H1 (cell line): Measurements from ENCODE around the gene FAM177B. TPM values are rescaled to one million over a fixed set of nuclear protein-coding genes. Genes with fewer than 3 reads are reported as not detected.

Experiments
- CTCF ChIA-PET: fragments of 300-600 bp; sonication (Branson Sonifier 250); formaldehyde crosslinking; loops from one replicate; lab custom pipeline; 2021; ENCODE audit not compliant: partially characterized antibody; lab: Charles Lee
- POLR2A ChIA-PET: fragments of 300-600 bp; sonication (Branson Sonifier 250); formaldehyde crosslinking; loops from one replicate; lab custom pipeline; 2021; ENCODE audit warnings: inconsistent platforms; ENCODE audit not compliant: partially characterized antibody; lab: Charles Lee
- DNase-seq, 2 experiments: peaks; one replicate each; pipeline versions ENCODE4 v3.0.0 to v3.0.0-alpha.2; 2010 to 2022; ENCODE audit warnings: low spot score in 2 of 2, low read depth in 1 of 2, mixed read lengths in 1 of 2
- FAIRE-seq: peaks from 2 replicates; lab custom pipeline; 2011; peaks lifted over from hg19 to GRCh38; lab: Jason Lieb, UNC
- H2AFZ ChIP-seq: 2 replicates; pipeline ENCODE4 v1.8.1; 2012; ENCODE audit warnings: low read length, inconsistent platforms
- H2AK5ac ChIP-seq: 2 replicates; pipeline ENCODE4 v1.6.1; 2013; ENCODE audit warnings: low read depth, low read length
- H2BK120ac ChIP-seq: replicated peaks from 2 replicates; pipeline ENCODE3; 2013; ENCODE audit warnings: low read depth, low read length, inconsistent platforms
- H2BK12ac ChIP-seq: 2 replicates; pipeline ENCODE4 v1.6.1; 2013; ENCODE audit warnings: low read depth, low read length
- H2BK15ac ChIP-seq: 2 replicates; pipeline ENCODE4 v1.6.1; 2013; ENCODE audit warnings: low read length
- H2BK20ac ChIP-seq: 2 replicates; pipeline ENCODE4 v1.6.1; 2013; ENCODE audit warnings: low read length
- H2BK5ac ChIP-seq: 2 replicates; pipeline ENCODE4 v1.6.1; 2013; ENCODE audit warnings: low read depth, low read length
- H3K14ac ChIP-seq: 2 replicates; pipeline ENCODE4 v1.6.1; 2013; ENCODE audit warnings: inconsistent platforms; ENCODE audit not compliant: insufficient read length
- H3K18ac ChIP-seq: 2 replicates; pipeline ENCODE4 v1.6.1; 2013; ENCODE audit warnings: low read length; ENCODE audit errors: extremely low read depth
- H3K23ac ChIP-seq: 2 replicates; pipeline ENCODE4 v1.6.1; 2013; ENCODE audit warnings: inconsistent platforms; ENCODE audit not compliant: insufficient read length
- H3K23me2 ChIP-seq: 2 replicates; pipeline ENCODE4 v1.6.1; 2013; ENCODE audit warnings: low read depth, low read length
- H3K27ac ChIP-seq: 2 replicates; pipeline ENCODE4 v1.6.1; 2011; ENCODE audit warnings: low read depth, low read length, inconsistent platforms
- H3K27me3 ChIP-seq, 4 experiments: replicated peaks in 1 of 4; 1 replicate in 1 of 4; 2 replicates in 3 of 4; pipeline versions ENCODE4 v1.6.1 to v1.8.1; 2011 to 2013; ENCODE audit warnings: low read length in 3 of 4, mild to moderate bottlenecking in 3 of 4, inconsistent platforms in 2 of 4, mixed read lengths in 2 of 4, moderate library complexity in 1 of 4; ENCODE audit not compliant: control insufficient read depth in 3 of 4, insufficient read depth in 3 of 4; ENCODE audit errors: extremely low read depth in 1 of 4
- H3K36me3 ChIP-seq, 4 experiments: 2 replicates each; pipeline versions ENCODE4 v1.6.1 to v1.8.1; 2011 to 2013; ENCODE audit warnings: mild to moderate bottlenecking in 4 of 4, low read length in 3 of 4, moderate library complexity in 2 of 4, control low read depth in 1 of 4, inconsistent platforms in 1 of 4; ENCODE audit not compliant: insufficient read depth in 4 of 4, control insufficient read depth in 2 of 4
- H3K4ac ChIP-seq: replicated peaks from 2 replicates; pipeline ENCODE3; 2013; ENCODE audit warnings: low read length, low read depth, mixed read lengths, inconsistent platforms; ENCODE audit not compliant: insufficient read length
- H3K4me1 ChIP-seq, 4 experiments: replicated peaks in 1 of 4; 1 replicate in 1 of 4; 2 replicates in 3 of 4; pipeline versions ENCODE4 v1.6.1 to v1.8.1; 2011 to 2013; ENCODE audit warnings: low read length in 3 of 4, inconsistent platforms in 2 of 4, mixed read lengths in 1 of 4; ENCODE audit not compliant: insufficient read depth in 4 of 4, control insufficient read depth in 3 of 4
- H3K4me2 ChIP-seq, 2 experiments: 2 replicates each; pipeline versions ENCODE4 v1.6.1 to v1.8.1; 2011 to 2013; ENCODE audit warnings: low read depth in 2 of 2, low read length in 2 of 2, control low read depth in 1 of 2, inconsistent platforms in 1 of 2, mild to moderate bottlenecking in 1 of 2; ENCODE audit not compliant: insufficient read depth in 1 of 2
- H3K4me3 ChIP-seq, 4 experiments: fragments of 200-600, 300-600 bp in 1 of 4; sonication (generic), shearing (Covaris generic), sonication (Bioruptor Twin) in 1 of 4; 2 replicates each; pipeline versions ENCODE4 v1.5.1 to v1.8.1; 2011 to 2016; ENCODE audit warnings: low read length in 4 of 4, low read depth in 3 of 4, control low read depth in 2 of 4, inconsistent platforms in 2 of 4, mild to moderate bottlenecking in 2 of 4, mixed read lengths in 1 of 4, moderate library complexity in 1 of 4; ENCODE audit not compliant: insufficient read depth in 2 of 4; ENCODE audit errors: extremely low read depth in 1 of 4
- H3K56ac ChIP-seq: replicated peaks from 2 replicates; pipeline ENCODE3; 2013; ENCODE audit warnings: low read depth, mild to moderate bottlenecking, mixed read lengths, low read length, inconsistent platforms; ENCODE audit not compliant: insufficient read length
- H3K79me1 ChIP-seq: 2 replicates; pipeline ENCODE4 v1.6.1; 2013; ENCODE audit warnings: low read depth, low read length, control low read depth
- H3K79me2 ChIP-seq, 2 experiments: 2 replicates each; pipeline versions ENCODE4 v1.6.1 to v1.8.1; 2012 to 2013; ENCODE audit warnings: low read length in 2 of 2, mild to moderate bottlenecking in 2 of 2, inconsistent platforms in 1 of 2; ENCODE audit not compliant: insufficient read depth in 2 of 2, control insufficient read depth in 1 of 2
- H3K9ac ChIP-seq, 4 experiments: replicated peaks in 1 of 4; 1 replicate in 1 of 4; 2 replicates in 3 of 4; pipeline versions ENCODE4 v1.6.1 to v1.8.1; 2011 to 2013; ENCODE audit warnings: low read depth in 3 of 4, low read length in 3 of 4, control low read depth in 2 of 4, mild to moderate bottlenecking in 2 of 4, moderate library complexity in 2 of 4, inconsistent platforms in 1 of 4; ENCODE audit errors: extremely low read depth in 1 of 4
- H3K9me3 ChIP-seq, 2 experiments: 2 replicates each; pipeline versions ENCODE4 v1.6.1 to v1.8.1; 2012 to 2013; ENCODE audit warnings: mild to moderate bottlenecking in 2 of 2, moderate library complexity in 2 of 2, control low read depth in 1 of 2, inconsistent platforms in 1 of 2, low read depth in 1 of 2, low read length in 1 of 2, mixed read lengths in 1 of 2; ENCODE audit not compliant: insufficient read depth in 2 of 2
- H4K20me1 ChIP-seq, 2 experiments: replicated peaks in 1 of 2; 2 replicates each; pipeline versions ENCODE3 to v1.8.1; 2011 to 2013; ENCODE audit warnings: inconsistent platforms in 2 of 2, low read length in 2 of 2, mild to moderate bottlenecking in 1 of 2; ENCODE audit not compliant: insufficient read depth in 2 of 2, control insufficient read depth in 1 of 2
- H4K5ac ChIP-seq: 2 replicates; pipeline ENCODE4 v1.6.1; 2013; ENCODE audit warnings: low read length, low read depth, mixed read lengths, inconsistent platforms; ENCODE audit not compliant: insufficient read length
- H4K8ac ChIP-seq: 2 replicates; pipeline ENCODE4 v1.8.0; 2013; ENCODE audit warnings: mild to moderate bottlenecking, moderate library complexity, low read length, inconsistent platforms; ENCODE audit not compliant: insufficient read depth; ENCODE audit errors: extremely low read depth
- H4K91ac ChIP-seq: replicated peaks from 2 replicates; pipeline ENCODE3; 2013; ENCODE audit warnings: low read length, mixed read lengths, inconsistent platforms; ENCODE audit not compliant: insufficient read length
- HDAC2 ChIP-seq, 2 experiments: fragments of 300-600 bp in 1 of 2; sonication (generic) in 1 of 2; IDR thresholded peaks; 2 replicates each; pipeline ENCODE4 v1.6.1; 2011 to 2012; ENCODE audit warnings: low read depth in 2 of 2, low read length in 2 of 2, mild to moderate bottlenecking in 2 of 2, moderate library complexity in 2 of 2, borderline replicate concordance in 1 of 2, inconsistent platforms in 1 of 2
- KDM4A ChIP-seq: IDR thresholded peaks from one replicate; pipeline ENCODE4 v1.7.1; 2012; ENCODE audit warnings: low read depth, mild to moderate bottlenecking, moderate library complexity, low read length, inconsistent platforms; ENCODE audit not compliant: severe bottlenecking
- MAX ChIP-seq: IDR thresholded peaks from 2 replicates; pipeline ENCODE4 v1.6.1; 2012; ENCODE audit warnings: inconsistent platforms
- RBBP5 ChIP-seq: IDR thresholded peaks from 2 replicates; pipeline ENCODE4 v1.7.1; 2012; ENCODE audit warnings: low read depth, mild to moderate bottlenecking, inconsistent platforms, low read length, moderate library complexity, borderline replicate concordance
- SAP30 ChIP-seq: fragments of 300-600 bp; sonication (generic); IDR thresholded peaks from 2 replicates; pipeline ENCODE4 v1.7.1; 2012; ENCODE audit warnings: low read length, moderate library complexity, mild to moderate bottlenecking, inconsistent platforms; ENCODE audit not compliant: insufficient read depth, insufficient replicate concordance
- WGBS, 2 experiments: shearing (Covaris generic) in 1 of 2; methylation state at CpG; one replicate each; pipeline versions ENCODE4 v1.1.6 to v1.1.7; 2013 to 2015; ENCODE audit warnings: low lambda C conversion rate in 2 of 2, mixed read lengths in 2 of 2, inconsistent platforms in 1 of 2, low coverage in 1 of 2, missing lambda C conversion rate in 1 of 2; ENCODE audit not compliant: insufficient replicate concordance in 2 of 2, insufficient coverage in 1 of 2, insufficient read length in 1 of 2; ENCODE audit errors: extremely low coverage in 1 of 2, missing lambda C conversion rate in 1 of 2; 5-methylcytosine and 5-hydroxymethylcytosine counted together
- polyA plus RNA-seq, 7 experiments: library from polyadenylated mRNA; depleted of rRNA in 3 of 7; stranded (reverse) in 5 of 7; unstranded in 2 of 7; fragments of >200 nt in 5 of 7; fragments of 200-250 nt in 2 of 7; gene quantifications; 1 replicate in 5 of 7; 2 replicates in 1 of 7; 4 replicates in 1 of 7; pipeline versions ENCODE4 v1.2.1 to v1.2.3, GENCODE V29; 2011 to 2013; ENCODE audit warnings: missing spikeins in 2 of 7, mixed read lengths in 2 of 7
- total RNA-seq: library from RNA; stranded (reverse); fragmentation: NEBNext Ultra II Directional; extraction: Animal tissue kit (Norgen Biotek cat#: 25700); gene quantifications from 2 replicates; pipeline ENCODE4 v1.2.1, GENCODE V29; 2021

The FAM177B gene
- total and polyA plus RNA-seq, 2 of the 8 experiments (the other 6 are each of a cell fraction or from before 2014, with no cell fraction given), result 0.06 TPM; not detected in 1

DNA sequence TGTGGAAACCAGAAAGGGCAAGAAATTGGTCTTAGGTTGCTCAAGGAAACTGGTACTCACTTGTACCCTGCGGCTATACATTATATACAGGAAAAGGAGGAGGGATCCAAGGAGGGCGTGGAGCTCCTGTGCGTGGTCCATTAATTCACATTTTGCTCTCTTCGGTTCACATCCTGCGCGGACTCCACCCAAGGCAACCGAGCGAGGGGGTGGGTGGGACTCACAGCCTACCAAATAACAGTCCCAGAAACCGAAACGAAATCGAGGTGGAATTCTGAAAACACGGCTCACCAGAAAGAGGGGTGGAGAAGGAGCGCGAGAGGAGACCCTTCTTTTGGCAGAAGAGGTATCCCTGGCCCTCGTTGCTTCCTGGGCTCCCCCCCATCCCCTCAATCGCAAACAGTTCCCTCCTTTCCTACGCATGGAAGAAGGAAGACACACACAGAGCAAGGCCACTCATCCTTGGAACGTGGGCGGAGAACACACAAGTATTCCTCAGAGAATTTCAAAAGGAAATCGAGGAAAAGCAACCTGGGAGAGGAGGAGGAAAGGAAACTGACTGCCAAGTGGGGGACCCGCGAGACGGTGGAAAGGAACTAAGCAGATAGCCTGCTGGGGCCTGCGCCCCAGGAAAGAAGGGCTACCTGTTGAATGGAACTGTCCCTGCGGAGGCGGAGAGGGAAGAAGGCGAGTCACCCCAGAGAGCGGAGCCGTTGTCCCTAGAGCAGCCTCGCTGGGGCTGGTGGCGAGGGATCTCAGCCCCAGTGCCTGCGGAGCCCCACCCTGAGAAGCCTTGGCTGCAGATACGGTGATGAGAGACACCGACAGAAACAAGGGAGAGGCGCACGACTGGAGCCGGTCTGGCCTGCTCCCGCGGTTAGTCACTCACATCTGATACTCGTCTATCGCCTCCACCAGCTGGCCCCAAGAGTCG lies 25.4 kb upstream of the FAM177B start:
- Histone ChIP-seq H4K20me1 (no peaks in the 10 kb centered on the region), H3K79me1 (peaks cover 3% of the 10 kb centered on the region), H2BK120ac (no peak overlapping the region), H3K4ac (no peak overlapping the region), H3K9me3 (no peaks in the 10 kb centered on the region), H3K23me2 (peaks cover 6% of the 10 kb centered on the region), H3K14ac (no peak overlapping the region), H2AFZ (peak overlapping the region; percentile 84), H3K4me3 (peak overlapping the region; percentile 76 to 99 (median 94)), H3K27ac (peak overlapping the region; percentile 54), H3K18ac (peak overlapping the region; percentile 78), H2AK5ac (no peak overlapping the region), H2BK15ac (peak overlapping the region; percentile 88), H3K23ac (no peak overlapping the region), H4K8ac (peak overlapping the region; percentile 96), H3K79me2 (peaks cover 5 to 55% of the 10 kb centered on the region in 2 experiments; a peak in 3 of 4 replicates), H4K5ac (peak overlapping the region; percentile 85), H2BK5ac (peak overlapping the region; percentile 6; the same call in 1 of the 2 replicates), H3K4me2 (peak overlapping the region; percentile 82 to 91), H4K91ac (peak overlapping the region; percentile 58), H3K56ac (peak overlapping the region; percentile 5), H3K36me3 (peaks cover 0 to 4% (median 2%) of the 10 kb centered on the region in 4 experiments; a peak in 2 of 8 replicates), H2BK12ac (0 out of 2 replicates have a peak overlapping the region, but pooled peaks have one; percentile 7), H2BK20ac (no peak overlapping the region), H3K27me3 (no peaks in the 10 kb centered on the region), H3K9ac (peak overlapping the region; percentile 55 to 94 (median 78)), H3K4me1 (no peaks in the 10 kb centered on the region)
- FAIRE-seq, result no peak
- DNase-seq, result peak in 1 of 2 experiments; percentile 66
- ChIA-PET CTCF (interaction anchor here (1.3 to 1.7 kb wide), 2 partner anchors 67 to 418 kb away, joined by 3 to 4 read pairs; no protein-coding TSS in a partner anchor), POLR2A (interaction anchor here (0.8 to 1.0 kb wide), 2 partner anchors 122 to 418 kb away, joined by 3 to 4 read pairs; partner anchors contain the start of gene TAF1A)
- TF ChIP-seq MAX (no peak), HDAC2 (IDR thresholded peaks at IDR 0.05; ENCODE audit: borderline replicate concordance in 1 of 2, low read depth in 2 of 2, low read length in 2 of 2) (0 out of 4 replicates have a peak, but pooled peaks of 1 of the 2 experiments have one; percentile 31), SAP30 (peak; percentile 45), RBBP5 (0 out of 2 replicates have a peak, but pooled peaks have one; percentile 19), KDM4A (peak; percentile 64)
- WGBS, 2 experiments, result 1% methylated on average over 37 of the region's 42 CpGs; no CpG with 5 or more reads in 1 of the 2 experiments
